Glomerular visceral epithelial cell (primary cell): Measurements from ENCODE around the gene MATN1.

Experiments used
- DNase-seq: peaks from one replicate; pipeline ENCODE4 v3.0.0-alpha.2; 2016; ENCODE audit errors: extremely low spot score

The MATN1 gene

GRCh38 chr1:30718636-30719405 lies 4.6 kb downstream of the MATN1 start:
- peak; percentile 99 for DNase-seq

GRCh38 chr1:30718091-30718635 lies 5.2 kb downstream of the MATN1 start:
- peak; percentile 99 for DNase-seq

DNA sequence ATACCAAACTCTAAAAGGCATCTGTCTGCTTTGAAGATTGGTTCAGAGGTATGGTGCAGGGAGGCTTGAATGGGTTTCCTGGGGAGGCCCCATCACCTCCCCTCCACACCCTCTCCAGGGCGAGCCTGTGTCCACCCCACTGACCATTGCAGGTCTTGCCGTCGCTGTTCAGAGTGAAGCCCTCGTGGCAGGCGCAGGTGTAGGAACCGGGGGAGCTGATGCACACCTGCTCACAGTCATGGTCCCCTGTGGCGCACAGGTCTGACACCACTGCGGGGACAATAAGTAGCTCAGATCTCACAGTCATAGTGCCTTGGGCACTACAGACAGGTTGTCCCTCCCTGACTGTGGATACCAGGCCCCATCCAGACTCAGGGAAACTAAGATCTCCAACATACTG lies 6.7 kb downstream of the MATN1 start:
- DNase-seq: no peak

DNA sequence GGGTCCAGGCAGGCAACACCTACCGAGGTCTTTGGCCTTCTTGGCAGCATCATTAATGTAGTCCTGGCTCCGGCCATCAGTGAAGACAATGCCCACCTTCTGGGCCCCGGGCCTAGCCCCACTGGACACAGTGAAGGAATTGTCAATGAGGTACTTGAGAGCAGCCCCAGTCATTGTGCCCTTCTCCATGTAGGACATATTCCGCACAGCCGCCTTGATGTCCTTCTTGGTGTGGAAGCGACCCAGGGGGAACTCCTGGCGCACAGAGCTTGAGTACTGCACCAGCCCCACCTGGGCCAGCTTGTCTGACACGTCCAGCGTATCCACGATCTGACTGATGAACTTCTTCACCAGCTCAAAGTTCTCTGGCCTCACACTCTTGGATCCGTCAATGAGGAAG lies 7.5 kb downstream of the MATN1 start:
- DNase-seq: no peak

- DNase-seq: no peak
Measured at GRCh38 chr1:30715216-30715615, 8.2 kb downstream of the MATN1 start.

DNA sequence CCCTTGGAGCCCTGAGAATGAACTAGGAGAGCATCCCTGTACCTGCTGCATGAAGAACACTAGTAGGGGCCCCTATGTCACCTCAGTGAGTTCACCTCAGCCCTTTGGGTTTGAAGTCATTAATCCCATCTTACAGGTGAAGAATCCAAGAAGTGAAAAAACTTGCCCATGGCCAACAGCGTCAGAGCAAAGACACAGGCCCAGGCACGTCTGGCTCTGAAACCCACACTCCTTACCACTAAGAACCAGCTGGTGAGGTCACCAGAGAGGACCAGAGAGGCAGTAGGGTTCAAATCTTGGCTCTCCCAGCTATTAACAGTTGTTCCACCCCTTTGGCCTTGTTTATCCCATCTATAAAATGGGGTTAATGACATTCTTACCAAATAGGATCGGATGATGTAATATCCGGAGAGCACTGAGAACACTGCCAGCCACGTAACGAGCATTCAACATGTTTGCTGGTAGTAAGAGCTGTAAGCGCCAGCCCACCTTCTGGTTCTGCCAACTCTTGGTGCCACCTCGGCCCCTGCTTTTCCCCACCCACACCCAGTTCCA lies 8.8 kb downstream of the MATN1 start:
- DNase-seq: no peak

GRCh38 chr1:30714025-30714424 lies 9.4 kb downstream of the MATN1 start:
- DNase-seq: no peak

- DNase-seq: no peak
Measured at GRCh38 chr1:30713311-30713710, 10.1 kb downstream of the MATN1 start.

GRCh38 chr1:30712583-30712982 lies 10.8 kb downstream of the MATN1 start:
- DNase-seq: no peak

DNA sequence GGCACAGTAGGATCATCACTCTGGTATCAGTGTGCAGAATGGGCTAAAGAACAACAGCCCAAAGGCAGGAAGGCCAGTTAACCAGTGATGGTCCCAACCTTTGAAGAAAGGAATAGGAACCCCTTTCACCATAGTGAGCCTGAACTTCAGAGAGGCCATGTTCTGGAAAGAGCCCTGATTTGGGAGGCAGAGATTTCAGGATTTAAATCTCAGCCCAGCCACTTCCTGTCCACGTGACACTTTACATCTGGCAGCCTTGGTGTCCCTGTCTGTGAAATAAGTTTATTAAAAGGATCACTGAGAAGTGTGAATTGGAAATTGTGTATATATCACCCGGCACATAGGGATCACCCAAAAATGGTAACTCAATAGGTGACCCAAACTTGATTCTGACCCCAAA lies 13.0 kb downstream of the MATN1 start:
- no peak for DNase-seq

DNA sequence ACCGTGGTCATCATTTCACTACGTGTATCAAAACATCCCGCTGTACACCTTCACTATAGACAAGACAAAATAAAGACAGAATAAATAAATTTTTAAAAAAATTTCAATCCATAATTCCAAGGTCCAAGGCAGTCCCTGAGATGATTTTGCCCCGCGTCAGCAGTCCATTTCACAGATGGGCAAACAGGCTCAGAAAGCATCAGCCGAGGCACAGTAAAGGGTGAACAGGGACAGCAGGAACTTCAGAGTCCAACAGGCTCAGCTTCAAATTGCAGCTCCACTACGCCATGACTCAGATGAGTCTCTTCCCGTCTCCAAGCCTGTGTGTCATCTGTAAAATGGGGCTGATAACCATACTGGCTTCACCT lies 15.0 kb downstream of the MATN1 start:
- no peak for DNase-seq

DNA sequence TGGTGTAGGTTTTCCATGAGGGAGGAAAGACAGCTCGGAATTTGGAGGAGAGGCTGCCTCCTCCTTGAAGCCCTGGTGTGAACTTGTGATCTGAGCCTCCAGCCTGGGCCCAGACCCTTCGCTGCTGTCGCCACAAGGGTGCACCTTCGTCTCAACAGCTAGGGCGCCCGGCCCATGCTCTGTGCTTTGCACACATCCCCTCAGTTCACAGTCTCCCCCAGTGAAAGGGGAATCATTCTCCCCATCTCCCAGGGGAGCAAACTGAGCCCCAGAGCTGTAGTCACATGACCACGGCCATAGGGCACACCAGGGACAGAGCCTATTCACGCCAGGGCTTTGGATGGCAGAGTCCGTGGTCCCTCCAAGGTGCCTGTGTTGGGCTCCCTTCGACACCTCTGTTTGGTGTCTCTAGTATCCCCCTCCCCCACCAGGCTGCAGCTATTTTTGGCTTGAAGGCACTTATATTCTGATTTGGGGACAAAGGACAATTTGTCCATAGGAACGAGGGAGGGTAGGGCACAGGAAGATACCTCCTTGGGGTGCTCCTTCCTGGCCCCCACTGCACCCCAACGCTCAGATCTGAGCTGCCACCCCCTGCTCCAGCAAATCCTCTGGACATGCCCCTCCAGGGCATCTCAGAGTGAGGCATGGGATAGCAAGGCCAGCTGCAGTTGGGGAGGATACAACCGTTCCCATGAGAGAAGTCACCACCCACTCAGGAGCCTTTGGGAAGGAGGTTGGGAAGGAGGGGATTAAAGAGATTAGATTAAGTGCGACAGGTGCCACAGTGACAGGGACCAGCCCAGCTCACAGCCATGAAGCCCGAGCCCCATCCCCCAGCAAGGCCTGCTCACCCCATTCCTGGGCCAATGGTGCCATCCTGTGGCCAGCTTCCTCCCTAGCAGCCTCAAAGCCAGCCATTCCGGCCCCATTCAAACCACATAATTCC lies 15.7 kb downstream of the MATN1 start:
- peak; percentile 65 for DNase-seq

GRCh38 chr1:30706528-30706927 lies 16.9 kb downstream of the MATN1 start:
- peak; percentile 22 for DNase-seq

DNA sequence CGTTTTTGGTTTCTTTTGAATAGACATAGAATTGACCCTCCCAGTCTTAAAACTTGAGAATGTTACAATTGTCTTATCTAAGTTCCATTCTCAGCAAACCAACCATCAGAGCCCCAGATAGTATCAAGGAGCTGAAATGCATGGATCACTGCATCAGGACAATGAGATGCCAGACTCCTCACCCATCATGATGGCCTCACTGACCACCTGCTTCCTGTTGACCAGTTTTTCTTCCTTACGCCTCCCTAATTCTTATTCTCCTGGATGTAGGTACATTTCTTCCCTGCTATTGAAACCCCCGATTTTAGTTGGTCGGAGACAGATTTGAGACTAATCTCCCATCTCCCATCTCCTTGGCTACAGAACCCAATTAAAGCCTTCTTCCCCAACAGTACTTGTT lies 17.7 kb downstream of the MATN1 start:
- no peak for DNase-seq

- DNase-seq: no peak
Measured at GRCh38 chr1:30704765-30705509, 18.4 kb downstream of the MATN1 start.

DNA sequence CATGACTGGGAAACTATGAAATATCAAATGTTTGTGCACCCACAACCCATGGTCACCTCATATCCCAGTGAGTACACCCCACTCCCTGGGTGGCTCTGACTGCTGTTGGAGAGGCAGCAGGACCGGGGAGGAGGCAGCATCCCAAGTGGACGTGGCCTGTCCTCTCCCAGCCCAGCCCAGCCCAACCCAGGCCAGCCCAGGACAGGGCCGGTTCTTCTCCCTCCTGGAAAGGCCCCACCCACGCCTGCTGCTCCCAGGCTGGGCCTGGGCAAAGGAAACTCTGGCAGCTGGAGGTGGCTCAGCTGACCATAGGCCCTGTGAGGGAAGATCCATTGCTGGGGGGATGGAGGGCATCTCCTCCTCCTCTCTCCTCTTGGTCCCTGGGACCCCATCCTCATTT lies 19.1 kb downstream of the MATN1 start:
- no peak for DNase-seq

DNA sequence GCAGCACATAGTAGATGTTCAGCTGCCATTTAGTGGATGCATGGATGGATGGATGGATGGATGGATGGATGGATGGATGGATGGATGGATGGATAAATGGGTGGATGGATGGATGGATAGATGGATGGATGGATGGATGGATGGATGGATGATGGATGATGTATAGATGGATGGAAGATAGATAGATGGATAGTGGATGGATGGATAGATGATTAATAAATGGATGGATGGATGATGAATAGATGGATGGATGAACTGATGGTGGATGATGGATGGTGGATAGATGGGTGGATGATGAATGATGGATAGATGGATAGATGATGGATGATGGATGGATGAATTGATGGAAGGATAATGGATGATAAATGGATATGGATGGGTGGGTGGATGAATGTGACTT lies 20.6 kb downstream of the MATN1 start:
- DNase-seq: no peak

DNA sequence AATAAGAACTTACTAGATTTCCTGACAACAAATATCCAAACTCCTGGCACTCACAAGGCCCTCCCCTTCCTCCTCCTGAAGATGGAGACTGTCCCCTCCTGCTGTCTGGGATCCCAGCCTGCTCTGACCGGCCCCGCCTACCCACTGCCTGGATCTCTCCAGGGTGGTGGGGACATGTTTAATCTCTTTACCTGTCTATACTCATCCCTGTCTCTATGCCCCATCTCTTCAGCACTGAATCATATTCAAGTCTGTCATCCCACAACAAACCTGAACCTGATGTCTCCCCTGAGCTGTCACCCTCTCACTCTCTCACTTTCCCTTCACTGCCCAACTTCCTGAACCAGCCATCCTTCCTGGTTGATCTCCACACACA lies 22.1 kb downstream of the MATN1 start:
- DNase-seq: no peak

DNA sequence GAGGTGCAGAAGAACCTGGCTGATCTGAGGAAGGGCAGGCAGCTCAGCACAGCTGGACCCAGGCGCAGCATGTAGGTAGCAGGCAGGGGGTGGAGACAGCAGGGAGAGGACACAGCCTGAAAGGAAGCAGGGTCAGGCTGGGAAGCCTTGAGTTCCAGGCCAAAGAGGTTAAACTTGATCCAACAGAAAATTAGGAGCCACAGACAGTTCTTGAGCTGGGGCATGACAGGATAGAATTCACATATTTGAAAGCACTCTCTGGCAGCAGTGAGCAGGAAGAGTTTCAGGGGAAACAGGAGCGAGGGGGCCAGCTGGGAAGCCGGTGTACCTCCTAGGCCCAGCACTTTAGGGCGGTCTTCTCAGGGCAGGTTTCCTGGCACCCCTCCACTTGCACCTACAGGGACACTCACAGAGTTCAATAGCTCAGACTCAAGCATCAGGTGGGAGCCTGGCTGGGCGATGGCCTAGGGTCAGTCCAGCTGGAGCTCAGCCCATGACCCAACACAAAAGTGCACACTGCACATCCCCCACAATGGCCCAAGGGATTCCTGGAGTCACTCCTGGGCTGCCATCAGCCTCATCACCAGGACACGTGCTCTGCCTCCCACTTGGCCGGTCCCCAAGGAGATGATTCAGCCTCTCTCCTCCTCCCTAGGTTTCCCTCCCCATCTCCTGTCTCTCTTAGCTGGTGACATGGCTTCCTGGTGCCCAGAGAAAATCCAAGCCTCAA lies 22.7 kb downstream of the MATN1 start:
- DNase-seq: peak; percentile 73

DNA sequence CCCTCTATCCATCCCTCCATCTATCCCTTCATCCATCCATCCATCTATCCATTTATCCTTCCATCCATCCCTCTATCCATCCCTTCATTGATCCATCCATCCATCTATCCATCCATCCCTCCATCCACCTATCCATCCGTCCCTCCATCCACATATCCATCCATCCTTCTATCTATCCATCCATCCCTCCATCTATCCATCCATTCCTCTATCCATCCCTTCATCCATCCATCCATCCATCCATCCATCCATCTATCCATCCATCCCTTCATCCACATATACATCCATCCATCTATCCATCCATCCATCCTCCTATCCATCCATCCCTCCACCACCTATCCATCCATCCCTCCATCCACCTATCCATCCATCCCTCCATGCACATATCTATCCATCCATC lies 23.6 kb downstream of the MATN1 start:
- DNase-seq: no peak

- DNase-seq: no peak
Measured at GRCh38 chr1:30698401-30698981, 24.9 kb downstream of the MATN1 start.
